ENCODE data around the gene WLS.

DNA sequence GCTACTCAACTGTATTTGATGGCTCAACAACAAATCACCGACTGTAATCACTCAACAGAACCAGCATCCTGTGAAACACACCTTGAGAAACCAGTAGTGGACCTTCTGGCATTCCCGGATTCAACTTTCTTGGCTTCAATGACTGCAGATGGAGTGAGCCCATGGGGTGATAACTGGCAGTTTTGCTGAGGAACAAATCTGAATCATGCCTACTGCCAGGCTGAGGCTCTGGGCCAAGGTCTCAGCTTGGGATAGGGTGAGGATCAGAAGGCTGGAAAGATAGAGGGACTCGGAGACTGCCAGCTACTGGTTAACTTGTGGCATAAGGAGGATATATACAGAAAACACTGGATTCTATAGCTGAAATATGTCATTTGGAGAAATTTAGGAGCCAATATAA lies 118.4 kb downstream of the WLS start:
- no peak for TF ChIP-seq CTCF (conservative IDR thresholded peaks at IDR 0.05)
- no peak for TF ChIP-seq ZFX (IDR thresholded peaks at IDR 0.05)
